Measurements from ENCODE around the gene ENOX1.

ENOX1 gene

DNA sequence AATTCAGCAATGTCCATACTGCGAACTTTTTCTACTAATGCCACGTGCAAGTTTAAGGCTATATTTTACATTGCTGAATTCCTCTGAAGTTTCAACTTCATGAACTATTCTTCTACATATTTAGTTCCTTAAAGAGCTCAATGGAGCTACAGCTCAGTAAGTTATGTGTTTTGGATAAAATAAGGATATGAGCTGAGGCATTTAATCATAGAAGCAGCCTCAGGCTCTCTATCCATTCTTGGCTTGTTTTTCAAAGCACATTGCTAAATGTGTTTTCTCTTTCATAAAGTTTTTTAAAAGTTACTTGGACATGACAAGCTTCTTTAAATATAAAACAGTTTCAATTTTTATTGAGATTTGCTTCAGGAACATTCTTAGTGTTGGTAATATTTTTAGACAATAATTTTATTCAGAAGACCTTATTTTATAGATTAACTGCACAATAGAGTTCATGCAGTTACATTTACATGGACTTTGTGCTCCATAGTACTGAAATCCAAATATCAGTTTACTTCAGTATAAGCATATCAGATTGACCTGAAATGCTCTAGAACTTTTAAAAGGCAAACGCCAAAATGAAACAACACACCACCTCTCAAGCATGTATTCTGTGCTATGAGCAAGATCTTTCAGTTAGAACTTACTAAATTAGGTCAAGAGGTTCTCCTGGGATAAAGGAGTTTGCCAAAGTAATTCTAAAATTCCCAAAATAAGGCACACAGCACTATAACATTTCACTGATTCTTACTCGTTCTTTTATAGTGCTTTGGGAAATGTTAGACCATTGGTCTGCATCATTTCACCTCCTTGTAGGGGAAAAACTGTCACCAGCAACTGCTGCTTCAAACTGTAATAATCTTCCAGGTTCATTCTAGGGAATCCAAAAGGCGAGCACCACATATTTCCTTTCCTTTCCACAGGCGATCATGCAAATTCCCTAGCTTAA, 275.5 kb downstream of the ENOX1 start:
- intact Hi-C loops (cut with DNase I) = no loop called here
- DNase-seq = no peak

DNA sequence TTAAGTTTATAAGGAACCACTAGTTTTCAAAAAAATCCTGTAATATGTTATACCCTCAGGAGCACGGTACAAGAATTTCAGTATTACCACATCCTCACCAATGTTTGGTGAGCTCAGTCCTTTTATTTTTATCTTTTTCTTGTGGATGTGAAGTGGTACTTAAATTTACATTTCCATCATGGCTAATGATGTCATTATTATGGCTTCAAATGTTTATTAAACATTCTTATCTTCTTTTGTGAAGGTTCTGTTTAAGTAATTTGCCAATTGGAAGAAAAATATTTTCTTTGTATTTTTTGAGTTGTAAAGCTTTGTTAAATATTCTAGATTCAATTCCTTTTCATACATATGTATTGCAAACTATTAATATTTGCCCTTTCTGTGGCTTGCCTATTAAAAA, 291.0 kb downstream of the ENOX1 start:
- DNase-seq = no peak
- intact Hi-C loops (cut with DNase I) = no loop called here

DNA sequence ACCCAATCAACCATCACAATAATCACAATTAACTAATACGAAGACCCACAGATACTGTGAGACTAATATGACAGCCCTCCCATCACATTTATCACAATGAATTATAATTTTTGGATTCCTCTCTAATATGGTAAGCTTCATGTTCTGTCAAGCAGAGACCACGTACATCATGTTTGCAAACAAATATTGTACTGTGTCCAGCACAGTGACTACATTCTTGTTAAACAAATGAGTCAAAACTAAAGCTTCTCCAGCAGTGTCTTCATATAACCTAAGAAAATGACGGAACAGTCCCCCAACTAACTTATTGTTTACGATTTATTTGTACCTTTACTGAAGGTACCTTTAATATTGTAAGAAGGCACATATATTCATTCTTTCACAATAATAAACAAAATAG, 292.6 kb downstream of the ENOX1 start:
- no peak for DNase-seq
- intact Hi-C loops (cut with DNase I) = no loop called here

DNA sequence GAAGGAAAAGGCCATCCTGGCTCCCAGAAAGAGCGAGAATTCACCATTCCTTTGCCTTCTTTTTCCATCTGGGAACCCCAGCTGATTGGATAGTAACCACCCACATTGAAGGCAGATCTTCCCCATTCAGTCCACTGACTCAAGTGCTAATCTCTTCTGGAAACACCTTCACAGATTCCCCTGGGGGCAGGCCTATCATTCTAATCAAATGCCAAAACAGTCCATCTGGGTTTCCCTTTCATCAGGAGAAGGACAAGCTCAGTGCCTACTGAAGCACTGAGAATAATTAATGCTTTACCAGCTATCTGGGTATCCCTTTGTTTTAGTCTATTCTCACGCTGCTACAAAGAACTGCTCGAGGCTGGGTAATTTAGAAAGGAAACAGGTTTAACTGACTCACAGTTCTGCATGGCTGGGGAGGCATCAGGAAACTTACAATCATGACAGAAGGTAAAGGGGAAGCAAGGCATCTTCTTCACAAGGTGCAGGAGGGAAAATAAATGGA, 293.2 kb downstream of the ENOX1 start:
- intact Hi-C loops (cut with DNase I) = no loop called here
- DNase-seq = no peak

DNA sequence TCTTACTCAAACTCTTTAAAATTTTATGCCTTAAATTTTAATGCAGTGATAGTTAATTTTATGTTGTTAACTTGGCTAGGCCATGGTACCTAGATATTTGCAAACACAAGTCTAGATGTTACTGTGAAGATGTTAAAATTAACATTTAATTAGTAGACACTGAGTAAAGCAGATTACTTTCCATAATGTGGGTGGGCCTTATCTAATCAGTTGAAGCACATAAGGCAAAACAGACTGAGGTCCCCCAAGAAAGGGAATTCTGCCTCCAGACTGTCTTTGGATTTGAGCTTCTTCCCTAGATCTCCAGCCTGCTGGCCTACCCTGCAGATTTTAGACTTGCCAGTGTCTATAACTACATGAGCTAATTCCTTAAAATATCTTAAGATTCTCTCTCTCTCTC, 294.0 kb downstream of the ENOX1 start:
- no peak for DNase-seq
- intact Hi-C loops (cut with DNase I) = no loop called here

DNA sequence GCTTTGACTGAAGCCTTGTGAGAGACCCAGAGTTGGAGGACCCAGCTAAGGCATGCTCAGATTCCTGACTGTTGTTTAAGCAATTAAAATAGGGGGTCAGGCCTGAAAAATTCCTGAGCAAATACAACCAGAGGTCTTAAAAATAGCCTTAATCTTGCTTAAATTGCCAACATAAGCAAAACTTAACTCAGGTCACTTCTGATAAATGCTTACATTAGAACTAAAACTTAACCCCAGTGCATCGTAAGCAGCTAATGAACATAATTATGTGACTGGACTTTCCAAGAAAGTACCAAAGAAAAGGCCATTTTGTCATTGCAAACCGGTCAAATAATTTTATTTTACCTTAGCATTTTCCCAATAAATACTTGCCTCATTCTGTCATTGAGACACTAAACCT, 294.5 kb downstream of the ENOX1 start:
- intact Hi-C loops (cut with DNase I) = no loop called here
- no peak for DNase-seq

DNA sequence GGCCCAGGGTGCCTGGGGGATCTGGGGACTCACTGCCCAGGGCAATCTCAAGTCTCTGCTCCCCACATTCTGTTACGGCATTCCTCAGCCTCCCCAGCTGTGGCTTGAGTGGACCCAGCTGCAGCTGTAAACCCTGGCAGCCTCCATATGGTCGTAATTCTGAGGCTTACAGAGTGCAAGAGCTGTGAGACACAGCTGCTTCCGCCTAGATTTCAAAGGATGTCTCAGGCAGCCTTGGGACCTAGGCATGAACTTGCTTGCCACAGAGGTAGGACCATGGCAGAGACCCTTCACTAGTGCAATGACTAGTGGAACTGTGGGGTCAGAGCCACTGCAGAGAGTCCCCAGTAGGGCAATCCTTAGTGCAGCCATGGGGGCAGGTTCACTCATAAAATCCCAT, 297.5 kb downstream of the ENOX1 start:
- intact Hi-C loops (cut with DNase I) = no loop called here
- peak in 1 of 10 donors; percentile 80 for DNase-seq

DNA sequence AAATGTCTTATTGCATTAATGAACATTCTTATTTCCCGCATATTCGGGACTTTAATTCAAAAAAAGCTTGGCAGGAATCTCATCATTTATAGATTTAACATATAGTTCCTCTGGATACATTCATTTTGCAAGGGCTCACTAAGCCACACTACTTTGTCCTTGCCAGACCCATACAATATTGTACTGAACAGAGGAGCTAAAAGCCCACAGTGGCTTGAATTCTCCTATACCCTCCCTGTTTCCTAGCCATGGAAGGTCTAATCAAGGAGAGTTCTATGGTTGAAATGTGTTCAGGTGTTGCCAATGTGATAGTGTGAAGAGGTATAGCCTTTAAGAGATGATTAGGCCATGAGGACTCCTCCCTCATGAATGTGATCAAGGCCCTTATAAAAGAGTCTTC, 298.9 kb downstream of the ENOX1 start:
- intact Hi-C loops (cut with DNase I) = no loop called here
- no peak for DNase-seq

DNA sequence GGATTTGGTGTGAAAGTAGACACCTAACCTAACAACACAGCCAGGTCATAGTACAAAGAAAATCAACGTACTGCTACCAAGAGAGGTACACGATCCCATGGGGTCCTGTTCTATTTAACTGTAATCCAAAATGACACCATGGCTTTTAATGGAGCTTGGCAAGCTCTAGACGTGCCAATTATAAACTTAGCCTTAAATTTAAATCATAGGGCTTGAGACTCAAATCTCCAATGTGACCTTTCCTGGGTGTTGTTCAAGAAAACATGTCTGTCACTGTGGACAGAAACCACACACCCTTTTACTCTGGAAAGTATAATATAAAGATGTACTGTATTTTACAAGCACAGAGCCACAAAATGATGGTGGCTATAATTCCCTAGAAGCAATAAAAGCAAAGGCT, 299.3 kb downstream of the ENOX1 start:
- intact Hi-C loops (cut with DNase I) = no loop called here
- DNase-seq = no peak

DNA sequence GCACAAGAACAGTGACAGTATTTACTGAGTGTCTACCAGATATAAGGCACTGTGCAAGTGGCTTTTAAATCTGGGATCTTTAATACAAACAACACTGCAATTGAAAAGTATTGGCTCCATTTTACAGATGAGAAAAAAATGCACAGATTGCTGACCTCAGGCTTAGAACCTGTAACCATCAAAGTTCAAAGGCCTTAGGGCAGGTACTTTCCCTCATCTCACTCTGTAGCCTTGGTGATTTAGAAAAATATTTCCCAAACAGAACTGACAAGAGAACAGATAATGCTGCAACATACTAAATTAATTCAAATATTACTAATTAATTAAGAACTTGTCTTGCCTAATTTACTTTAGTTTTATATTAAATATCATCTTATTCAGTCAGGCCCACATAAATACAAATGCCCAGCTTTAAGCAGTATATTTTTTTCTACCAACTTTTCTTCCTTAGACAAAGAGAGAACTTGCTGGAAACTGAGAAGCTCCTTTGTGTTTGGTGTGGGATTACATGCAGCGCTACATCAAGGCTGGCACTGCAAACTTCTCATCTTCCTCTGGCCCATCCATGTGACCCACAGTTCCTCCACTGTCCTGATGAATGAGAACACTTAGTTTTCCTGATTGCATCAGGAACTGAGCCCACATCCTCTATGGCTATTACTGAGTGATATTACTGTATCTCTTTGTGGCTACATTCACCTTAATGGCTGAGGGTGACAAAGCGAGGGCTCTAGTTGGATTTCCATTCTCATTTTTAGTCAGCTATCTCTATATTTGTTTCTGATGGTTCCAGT, 302.1 kb downstream of the ENOX1 start:
- intact Hi-C loops (cut with DNase I) = no loop called here
- peak in 1 of 10 donors; percentile 11 for DNase-seq

DNA sequence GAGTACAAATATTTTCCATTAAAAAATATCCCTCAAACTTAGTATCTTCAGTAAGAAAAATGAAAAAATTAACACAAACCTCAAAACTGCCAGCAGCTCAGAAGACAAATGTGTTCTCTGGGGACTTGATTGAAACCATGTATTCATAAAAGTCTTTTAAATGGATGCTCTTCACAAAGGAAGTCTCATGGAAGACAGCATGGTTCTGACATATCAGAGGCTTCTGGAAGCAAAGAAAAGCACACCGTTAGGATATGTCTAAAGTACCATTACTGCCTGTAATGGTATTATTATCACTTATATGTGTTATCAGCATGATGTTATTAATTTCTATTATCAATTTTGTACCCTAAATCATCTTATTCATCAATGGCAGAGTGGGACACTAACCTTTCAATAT, 302.8 kb downstream of the ENOX1 start:
- intact Hi-C loops (cut with DNase I) = no loop called here
- DNase-seq = no peak

DNA sequence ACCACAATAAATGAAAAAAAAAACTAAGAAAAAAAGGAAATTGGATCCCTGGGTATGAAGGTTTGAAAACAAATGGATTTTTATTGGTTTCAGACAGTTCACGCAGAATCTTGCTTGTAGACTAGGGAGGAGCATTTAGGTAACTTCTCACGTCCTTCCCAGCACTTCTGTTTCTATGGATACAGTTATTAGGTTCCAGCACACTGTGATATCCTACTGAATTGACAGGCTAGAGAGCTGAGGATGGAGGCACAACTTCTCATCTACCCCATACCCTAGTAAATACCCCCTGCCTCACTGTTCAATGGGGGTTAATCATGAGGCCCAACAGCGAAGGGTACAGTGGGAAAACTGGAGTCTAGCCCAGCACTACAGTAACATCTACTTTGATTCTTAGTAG, 304.1 kb downstream of the ENOX1 start:
- peak in 1 of 10 donors; percentile 39 for DNase-seq
- intact Hi-C loops (cut with DNase I) = no loop called here

DNA sequence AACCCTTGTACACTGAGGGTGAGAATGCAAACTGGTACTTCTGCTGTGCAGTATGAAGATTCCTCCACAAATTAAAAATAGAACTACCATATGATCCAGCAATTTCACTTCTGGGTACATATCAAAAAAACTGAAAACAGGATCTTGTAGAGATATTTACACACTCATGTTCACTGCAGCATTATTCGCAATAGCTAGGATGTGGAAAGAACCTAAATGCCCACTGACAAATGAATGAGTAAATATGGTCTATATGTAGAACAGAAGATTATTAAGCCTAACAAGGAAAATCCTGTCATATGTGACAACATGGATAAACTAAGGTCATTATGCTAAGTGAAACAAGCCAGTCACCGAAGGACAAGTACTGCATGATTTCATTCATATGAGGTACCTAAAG, 304.7 kb downstream of the ENOX1 start:
- intact Hi-C loops (cut with DNase I) = no loop called here
- DNase-seq = no peak

DNA sequence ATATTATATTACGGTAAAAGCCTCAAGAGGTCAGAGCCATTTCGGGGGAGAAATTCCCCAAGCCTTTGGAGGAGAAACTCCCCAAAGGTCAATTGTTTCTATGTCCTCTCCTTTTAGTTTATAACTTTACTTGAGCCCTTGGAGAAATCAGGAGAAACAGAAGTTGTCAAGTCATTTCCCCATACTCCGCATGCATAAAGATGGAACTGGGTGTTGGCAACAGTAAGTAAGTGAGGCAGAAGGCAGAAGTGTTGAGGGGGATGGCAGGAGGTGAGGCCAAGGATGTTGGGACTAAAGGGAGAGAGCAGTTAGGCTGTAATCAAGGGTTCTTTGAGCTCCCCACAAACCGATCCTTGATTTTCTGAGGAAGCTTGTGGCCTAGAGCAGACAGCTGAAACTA, 307.9 kb downstream of the ENOX1 start:
- intact Hi-C loops (cut with DNase I) = no loop called here
- no peak for DNase-seq

DNA sequence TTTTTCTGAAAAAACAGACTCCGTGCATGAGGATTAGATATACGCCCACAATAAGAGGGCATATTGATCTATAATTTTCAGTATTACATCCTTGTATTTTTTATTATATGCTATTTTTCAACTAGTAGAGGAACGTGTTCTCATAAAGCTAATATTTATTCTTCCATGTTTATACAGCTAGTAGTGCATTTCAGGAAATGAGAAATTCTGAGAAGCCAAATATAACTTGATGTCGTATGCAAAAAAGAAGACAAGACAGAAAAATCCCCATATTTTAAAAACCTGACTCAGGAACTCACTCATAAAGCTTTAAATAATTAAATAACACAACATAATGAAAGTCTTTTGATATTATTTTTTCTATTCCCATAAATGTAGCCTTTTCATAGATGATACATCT, 308.6 kb downstream of the ENOX1 start:
- DNase-seq = no peak
- intact Hi-C loops (cut with DNase I) = no loop called here

DNA sequence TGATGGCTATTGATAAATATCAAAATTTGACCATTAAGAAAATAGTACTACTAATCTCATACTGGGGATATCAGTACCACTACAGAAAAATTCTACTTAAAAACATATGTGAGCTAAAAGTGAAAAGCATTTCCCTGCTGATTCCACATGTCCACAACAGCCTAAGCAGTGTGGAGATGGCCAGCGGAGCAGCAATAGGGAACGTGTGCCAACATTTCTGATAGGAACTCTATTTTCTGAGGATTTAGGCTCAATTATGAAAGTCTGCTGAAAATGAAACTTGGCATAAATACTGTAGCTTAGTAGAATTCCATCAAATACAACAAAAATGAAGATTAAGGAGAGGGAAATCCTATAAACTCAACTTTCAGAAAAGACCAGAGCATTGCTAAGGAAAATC, 311.6 kb downstream of the ENOX1 start:
- DNase-seq = no peak
- intact Hi-C loops (cut with DNase I) = no loop called here

DNA sequence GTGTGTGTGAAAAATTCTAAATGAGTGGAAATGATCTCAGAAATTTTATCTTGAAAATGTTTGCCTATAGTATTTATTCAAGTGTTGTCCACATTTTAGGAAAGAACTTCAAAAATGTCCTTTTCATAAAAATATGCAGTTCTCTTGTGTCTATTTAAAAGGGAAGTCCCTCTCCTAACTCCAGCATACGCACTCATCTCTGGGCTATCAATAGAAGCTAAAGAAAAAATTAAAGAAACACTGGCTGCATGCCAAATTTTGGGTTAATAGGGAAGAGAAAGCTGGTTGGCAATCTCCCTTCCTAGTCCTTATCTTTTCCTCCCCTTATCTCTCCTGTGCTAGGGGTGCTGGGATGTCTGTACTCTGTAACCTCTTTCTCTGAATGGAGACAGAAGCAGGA, 313.3 kb downstream of the ENOX1 start:
- intact Hi-C loops (cut with DNase I) = no loop called here
- DNase-seq = no peak

DNA sequence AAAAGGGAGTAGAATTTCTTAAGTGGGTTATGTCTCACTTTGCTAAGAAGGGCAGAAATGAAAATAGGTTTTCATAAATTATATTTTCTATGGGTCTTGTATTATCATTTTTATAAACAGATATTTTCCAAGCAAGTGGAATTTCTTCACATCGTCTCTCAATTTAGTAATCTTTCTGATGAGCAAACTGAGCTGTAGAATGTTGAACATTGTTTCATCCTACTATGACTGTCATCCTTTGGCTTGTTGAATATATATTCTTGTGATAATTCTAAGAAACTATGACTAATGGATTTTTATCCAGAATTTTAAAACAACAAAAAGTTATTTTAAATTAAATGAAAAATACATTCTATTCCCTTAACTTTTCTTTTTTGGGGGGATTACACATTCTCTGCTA, 313.8 kb downstream of the ENOX1 start:
- DNase-seq = no peak
- intact Hi-C loops (cut with DNase I) = no loop called here

DNA sequence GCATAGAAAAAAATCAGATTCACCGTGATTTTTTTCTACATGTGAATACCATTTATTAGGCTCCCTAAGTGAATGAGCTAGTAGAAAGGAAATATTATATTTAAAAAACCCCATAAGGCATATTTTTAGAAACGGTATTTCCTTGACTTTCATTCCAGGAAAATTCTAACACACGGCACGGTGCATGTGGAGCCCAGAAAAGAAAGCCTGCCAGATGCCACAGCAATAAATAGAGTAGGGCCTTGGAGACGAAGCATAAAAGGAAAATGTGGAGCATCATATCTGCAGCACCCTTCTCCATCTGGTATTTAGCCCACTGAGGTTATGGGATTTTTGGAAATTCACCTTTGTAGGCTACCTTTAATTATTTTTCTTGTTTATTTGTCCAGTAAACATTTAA, 314.4 kb downstream of the ENOX1 start:
- intact Hi-C loops (cut with DNase I) = no loop called here
- DNase-seq = peak in 5 of 10 donors; percentile 18 to 78 (median 44)

DNA sequence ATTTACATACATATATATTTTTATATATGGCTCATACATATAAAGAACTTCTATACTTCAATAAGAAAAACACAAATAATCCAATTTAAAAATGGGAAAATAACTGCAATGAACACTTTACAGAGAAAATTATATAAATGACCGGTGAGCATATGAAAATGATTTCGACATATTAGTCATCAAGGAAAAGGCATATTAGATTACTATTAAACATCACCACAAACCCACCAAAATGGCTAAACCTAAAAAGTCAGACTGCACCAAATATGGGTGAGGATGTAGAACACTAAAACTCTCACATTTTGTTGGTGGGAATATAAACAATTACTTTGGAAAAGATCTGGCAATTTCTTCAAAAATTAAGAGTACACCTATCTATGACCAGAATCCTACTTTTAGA, 316.2 kb downstream of the ENOX1 start:
- intact Hi-C loops (cut with DNase I) = no loop called here
- DNase-seq = no peak

DNA sequence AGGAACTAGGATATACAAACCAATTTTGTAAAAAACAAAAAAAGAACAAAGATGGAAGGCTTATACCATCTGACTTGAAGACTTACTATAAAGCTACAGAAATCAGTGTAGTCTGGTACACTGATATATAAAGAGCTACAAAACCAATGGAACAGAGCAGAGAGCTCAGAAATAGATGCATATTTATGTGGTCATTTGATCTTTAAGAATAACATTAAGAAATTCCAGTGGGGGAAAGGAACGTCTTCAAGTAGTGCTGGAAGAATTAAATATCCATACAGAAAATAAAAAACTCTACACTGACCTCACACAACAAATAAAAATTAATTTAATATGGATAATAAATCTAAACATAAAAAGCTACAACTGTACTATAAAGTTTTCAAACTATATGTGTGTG, 317.0 kb downstream of the ENOX1 start:
- DNase-seq = no peak
- intact Hi-C loops (cut with DNase I) = no loop called here

All from posterior cingulate gyrus (tissue), 11 donors.